ENCODE measurements around the gene UTP20.
A peak's percentile ranks its signal among the peaks of the same experiment; 100 is the strongest.
"Not testable (repeated sequence)": the region's sequence is repeated elsewhere in the genome, so short reads cannot be mapped to it uniquely, and the experiment has no call there.

UTP20 gene

DNA sequence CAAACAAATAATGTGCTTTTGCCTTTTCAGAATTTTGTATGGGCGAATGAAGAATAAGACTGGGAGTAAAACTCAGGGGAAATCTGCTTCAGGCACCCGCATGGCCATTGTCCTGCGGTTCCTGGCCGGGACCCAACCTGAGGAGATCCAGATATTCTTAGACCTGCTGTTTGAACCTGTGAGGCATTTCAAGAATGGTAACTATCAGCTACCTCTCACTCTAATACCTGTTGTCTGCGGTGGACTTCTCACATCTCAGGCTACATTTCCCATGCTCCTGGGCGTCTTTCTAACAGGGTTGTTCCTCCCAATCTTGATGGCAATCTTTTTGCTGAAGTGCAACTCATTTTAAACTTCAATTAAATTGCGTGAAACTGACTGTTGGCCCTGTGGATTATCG is 47.1 kb downstream of the UTP20 start:
- DNase-seq (ENCODE audit: low read depth, low spot score): no peak

DNA sequence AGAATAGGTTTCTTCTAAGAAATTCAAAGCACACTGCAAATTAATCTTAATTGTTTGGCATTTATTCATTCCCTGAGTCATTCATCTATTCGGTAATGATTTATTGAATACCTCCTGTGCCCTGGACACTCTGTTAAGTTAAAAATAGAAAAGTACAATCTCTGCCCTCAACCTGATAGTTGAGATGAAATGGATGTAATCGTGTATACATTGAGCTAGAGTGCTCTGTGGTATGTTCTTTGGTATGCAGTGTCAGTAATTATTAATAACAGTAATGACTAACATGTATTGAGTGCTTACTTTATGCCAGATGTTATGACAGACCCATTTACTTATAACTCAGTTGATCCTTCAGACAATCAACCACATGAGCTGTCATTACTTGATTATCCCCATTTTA is 47.6 kb downstream of the UTP20 start:
- no peak for DNase-seq (ENCODE audit: low read depth, low spot score)

DNA sequence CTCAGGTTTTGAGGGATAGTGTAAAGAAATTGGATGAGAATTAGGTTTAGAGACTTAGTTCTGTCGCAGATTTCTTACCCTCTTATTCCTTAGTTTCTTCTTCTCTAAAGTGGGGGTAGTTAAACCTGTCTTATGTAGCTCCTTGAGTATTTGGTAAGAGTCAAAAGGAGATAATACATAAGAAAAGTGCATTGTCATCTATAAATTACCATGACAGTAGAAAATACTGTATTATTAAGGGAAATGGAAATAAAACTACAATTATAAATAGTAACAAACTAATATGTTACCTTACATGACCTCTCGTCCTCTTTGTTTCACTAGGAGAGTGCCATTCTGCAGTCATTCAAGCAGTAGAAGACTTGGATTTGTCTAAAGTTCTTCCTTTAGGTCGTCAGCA is 49.0 kb downstream of the UTP20 start:
- DNase-seq (ENCODE audit: low read depth, low spot score): no peak

DNA sequence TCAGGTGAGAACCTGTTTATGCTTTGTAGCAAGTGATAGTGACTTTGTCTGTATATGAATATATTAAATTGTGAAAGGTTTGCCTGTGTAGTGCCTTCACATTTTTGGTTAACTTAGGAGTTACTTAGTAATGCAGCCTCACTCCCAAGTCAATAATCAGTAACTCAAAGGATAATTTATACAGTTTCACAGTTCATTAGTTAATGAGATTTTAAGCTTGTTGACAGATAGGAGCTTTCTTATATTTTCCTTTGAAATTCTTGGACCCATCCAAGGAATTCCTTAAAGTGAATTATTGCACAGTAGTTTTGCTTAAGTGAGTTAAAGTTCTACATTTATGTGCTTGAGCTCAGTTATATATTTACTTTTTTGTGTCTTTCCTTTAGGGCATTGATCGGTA is 50.7 kb downstream of the UTP20 start:
- DNase-seq (ENCODE audit: low read depth, low spot score): no peak

DNA sequence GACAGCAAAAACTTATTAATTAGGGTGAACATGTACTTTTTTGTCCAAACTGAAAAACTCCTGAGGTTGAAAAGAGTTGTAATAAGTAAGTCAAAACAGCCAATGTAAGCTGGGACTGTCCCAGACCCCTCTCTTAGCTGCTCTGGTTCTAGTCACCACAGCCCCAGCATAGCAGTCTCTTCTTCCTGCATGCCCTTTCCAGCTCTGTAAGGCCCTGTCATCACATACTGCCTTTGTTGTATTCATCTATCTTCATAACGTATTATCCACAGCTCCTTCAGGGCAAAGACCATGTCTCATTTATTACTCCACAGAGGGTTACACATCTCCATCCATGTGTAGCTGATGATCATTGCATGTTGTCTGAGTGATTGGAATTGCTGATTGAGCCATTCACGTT is 56.5 kb downstream of the UTP20 start:
- no peak for DNase-seq (ENCODE audit: low read depth, low spot score)

DNA sequence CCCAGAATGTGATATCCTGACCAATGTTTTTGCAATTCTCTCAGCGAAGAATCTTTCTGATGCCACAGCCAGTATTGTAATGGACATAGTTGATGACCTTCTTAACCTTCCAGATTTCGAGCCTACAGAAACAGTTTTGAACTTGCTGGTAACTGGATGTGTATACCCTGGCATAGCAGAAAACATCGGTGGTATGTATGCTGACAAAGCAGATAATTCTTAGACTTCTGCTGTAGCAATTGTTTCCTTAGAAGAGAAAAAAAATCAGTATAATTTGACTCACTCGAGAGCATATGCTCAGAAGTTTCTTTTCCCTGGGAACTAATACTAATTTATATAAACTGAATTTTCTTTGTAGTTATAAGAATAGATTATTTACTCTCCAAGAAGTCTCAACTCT is 58.2 kb downstream of the UTP20 start:
- no peak for DNase-seq (ENCODE audit: low read depth, low spot score)

DNA sequence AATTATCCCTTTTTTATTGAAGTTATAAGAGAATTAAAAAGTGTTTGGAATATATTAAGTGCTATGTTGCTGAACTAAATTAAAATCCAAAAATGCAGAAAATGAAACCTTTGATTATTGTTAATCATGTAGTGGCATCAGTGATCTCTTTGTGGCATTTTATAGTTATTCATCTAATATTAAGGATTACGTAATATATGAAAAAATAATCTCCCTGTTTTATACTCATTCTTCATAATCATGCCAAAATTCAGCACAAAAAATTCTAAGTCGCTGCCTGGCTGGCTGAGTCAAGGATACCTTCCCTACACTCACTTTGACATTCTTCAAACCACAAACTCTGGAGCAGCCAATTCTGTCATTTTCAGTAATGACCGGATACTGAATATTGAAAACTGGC is 64.0 kb downstream of the UTP20 start:
- no peak for DNase-seq (ENCODE audit: low read depth, low spot score)

DNA sequence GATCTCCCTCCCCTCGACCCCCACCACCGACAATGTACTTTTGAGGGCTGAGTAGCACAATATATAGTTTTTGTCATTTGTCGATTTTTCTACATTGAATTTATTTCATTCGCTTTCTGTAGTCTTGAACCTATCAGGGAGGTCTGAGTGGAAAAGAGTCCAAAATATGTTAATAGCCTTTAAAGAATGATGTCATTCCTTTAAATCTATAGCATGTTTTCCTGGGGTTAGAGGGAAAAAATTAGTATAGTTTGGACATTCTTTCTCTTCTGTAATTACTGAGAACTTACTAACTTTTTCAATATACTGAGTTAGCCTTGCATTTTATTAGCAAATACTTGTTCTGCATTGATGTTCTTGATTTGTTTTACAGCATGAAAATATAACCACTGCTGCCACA is 71.8 kb downstream of the UTP20 start:
- no peak for DNase-seq (ENCODE audit: low read depth, low spot score)

DNA sequence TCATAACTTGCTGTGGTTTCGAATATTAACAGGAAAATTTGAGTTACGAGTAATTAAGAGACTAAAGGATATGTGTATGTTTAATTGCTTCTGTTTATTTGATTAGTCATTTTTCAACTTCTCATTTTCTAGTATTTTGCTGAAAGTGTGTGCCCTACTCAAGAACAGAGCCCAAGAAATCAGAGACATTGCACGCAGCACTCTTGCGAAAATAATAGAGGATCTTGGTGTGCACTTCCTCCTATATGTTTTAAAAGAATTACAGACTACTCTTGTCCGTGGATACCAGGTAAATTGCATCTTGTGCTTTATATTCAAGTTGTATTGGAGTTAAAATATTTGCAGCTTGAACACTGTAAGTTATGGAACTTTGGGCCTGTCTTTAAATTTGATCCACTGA is 76.9 kb downstream of the UTP20 start:
- DNase-seq (ENCODE audit: low read depth, low spot score): no peak

DNA sequence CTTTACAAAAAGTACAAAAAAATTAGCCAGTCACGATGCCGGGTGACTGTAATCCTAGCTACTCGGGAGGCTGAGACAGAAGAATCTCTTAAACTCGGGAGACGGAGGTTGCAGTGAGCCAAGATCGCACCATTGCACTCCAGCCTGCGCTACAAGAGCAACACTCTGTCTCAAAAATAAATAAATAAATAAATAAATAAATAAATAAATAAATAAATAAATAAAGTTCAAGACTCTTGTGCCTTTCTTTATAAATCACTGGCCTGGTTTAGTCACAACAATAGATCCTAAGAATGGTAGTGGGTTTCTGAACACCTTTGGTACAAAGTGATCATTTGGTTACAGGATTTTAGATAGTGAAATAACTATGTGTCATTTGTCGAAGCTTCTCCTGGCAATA is 81.5 kb downstream of the UTP20 start:
- no peak for DNase-seq (ENCODE audit: low read depth, low spot score)

DNA sequence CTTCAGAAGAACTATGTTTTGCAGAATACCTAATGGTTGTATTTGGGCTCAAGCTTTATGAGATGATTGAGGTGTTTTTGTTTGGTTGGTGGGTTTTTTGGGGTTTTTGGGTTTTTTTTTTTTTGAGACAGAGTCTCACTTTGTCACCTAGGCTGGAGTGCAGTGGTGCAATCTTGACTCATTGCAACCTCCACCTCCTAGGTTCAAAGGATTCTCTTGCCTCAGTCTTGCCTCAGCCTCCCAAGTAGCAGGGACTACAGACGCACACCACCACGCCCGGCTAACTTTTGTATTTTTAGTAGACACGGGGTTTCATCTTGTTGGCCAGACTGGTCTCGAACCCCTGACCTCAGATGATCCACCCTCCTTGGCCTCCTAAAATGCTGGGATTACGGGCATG is 88.1 kb downstream of the UTP20 start:
- DNase-seq (ENCODE audit: low read depth, low spot score): no peak

DNA sequence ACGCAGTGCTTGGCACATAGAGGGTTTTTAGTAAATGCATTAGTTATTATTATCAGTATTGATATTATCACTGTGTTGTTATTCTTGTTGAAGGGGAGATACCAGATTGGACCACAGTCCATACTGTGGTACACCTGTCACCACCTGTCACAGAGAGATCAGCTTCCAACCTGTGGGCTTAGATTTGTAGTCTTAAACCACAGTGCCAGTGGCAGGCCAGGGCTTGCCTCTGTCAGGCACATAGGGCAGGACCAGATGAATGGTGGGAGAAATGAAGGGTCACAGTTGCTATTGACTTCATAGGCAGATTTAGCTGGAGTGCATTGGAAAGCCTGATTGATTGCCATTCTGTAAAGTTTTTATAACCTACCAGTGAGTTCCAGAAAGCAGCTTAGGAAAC is 92.5 kb downstream of the UTP20 start:
- no peak for DNase-seq (ENCODE audit: low read depth, low spot score)

DNA sequence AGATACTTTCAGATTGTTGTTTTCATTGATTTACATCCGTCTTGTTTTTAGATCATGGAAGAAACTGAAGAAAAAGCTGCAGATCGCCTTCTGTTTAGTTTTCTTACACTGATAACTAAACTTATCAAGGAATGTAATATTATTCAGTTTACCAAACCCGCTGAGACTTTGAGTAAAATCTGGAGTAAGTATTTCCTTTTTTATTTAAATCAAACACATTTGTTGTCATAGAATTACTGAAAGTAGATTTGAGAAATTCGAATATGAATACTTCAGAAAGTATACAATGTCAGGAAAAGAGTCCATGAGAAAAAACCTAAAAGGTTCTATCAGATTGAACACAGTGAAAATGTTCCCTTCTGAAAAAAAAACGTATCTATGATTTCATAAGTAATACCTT is 95.7 kb downstream of the UTP20 start:
- DNase-seq (ENCODE audit: low read depth, low spot score): no peak

DNA sequence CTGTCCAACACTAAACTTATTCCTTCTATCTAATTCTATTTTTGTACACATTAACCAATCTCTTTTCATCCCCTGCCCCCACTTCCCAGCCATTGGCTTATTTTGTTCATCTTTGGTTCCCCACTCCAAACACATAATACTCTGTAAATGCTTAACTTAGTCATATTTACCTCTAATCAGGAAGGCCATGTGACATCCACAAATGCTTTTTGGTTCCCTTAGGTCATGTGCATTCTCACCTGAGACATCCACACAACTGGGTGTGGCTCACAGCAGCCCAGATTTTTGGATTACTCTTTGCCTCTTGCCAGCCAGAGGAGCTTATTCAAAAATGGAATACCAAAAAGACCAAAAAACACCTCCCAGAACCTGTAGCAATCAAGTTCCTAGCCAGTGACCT is 99.2 kb downstream of the UTP20 start:
- DNase-seq (ENCODE audit: low read depth, low spot score): no peak

DNA sequence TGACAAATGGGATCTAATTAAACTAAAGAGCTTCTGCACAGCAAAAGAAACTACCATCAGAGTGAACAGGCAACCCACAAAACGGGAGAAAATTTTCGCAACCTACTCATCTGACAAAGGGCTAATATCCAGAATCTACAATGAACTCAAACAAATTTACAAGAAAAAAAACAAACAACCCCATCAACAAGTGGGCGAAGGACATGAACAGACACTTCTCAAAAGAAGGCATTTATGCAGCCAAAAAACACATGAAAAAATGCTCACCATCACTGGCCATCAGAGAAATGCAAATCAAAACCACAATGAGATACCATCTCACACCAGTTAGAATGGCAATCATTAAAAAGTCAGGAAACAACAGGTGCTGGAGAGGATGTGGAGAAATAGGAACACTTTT is 111.3 kb downstream of the UTP20 start:
- DNase-seq (ENCODE audit: low read depth, low spot score): not testable (repeated sequence)

DNA sequence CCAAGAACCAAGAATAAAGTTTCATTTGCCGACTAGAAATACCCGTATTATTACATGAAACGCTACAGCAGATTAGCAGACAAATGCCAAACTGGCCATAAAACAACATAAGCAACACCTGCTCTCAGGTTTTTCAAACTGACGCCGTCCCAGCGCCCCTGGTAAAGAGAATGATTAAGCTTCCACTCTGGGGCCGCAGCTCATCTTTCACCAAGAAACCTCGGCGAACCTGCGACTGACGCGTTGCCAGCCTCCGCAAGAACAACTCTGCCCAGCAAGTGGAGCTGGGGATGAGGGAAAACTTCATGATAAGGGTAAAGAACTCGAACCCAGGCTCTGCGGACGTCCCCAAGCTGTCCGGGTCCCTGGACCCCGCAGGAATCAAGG is 127.1 kb downstream of the UTP20 start:
- DNase-seq (ENCODE audit: low read depth, low spot score): no peak

DNA sequence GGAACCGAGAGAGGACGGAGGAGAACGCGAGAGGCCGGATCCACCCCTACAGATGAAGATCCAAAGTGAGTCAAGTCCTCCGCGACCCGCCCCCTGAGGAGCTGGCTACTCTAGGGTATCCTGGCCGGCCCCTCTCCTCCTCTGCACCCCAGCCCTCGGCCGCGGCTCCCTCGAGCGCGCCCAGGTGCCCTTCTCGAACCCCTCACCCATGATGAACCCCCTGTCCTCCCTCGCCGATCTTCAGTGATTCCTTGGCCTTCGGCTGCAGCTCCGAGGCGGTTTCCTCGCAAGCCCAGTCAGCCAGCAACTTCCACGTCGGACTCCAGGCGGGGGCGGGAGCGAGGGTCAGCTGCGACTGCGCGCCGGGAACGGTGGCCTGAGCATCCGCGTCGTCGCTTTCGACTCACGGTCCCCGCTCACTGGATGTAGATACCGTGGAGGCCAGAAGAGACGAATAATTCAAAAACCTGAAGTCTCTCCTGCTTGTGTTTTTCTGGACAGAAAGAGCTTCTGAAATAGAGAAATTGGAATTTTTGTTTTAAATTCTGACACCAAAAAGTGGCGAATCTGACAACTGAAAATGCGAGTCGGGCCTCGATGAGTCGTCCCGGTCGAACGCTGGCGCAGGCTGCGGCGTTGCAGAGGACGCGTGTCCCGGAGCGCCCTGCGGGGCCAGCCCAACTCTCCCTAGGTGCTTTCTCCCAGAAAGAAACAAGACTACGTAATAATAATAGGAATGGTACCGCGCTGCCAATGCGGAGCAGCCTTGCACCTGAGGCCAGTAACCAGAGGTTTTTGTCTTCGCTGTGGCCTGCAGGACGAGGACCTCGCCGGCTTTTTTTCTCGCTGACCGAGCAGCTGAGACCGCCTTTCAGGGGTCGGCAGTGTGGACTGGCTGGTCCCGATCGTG is 127.8 kb downstream of the UTP20 start, which contains the start of gene ARL1:
Gene ARL1, minus strand, starts transcription at position 337 of the 910 bp plus-strand sequence. Its CDS starts 127 bp downstream, at position 210.
- peak; percentile 90 for DNase-seq (ENCODE audit: low read depth, low spot score)

DNA sequence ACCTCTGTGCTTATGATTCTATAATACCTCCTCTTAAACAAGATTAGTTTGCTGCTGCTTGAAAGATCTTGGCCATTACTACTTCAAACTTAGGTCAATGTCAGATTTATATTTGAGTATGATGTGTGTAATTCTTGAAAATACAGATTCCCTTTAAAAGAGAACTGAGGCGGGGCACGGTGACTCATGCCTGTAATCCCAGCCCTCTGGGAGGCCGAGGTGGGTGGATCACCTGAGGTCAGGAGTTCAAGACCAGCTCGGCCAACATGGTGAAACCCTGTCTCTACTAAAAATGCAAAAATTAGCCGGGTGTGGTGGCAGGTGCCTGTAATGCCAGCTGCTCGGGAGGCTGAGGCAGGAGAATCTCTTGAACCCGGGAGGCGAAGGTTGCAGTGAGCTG is 130.3 kb downstream of the UTP20 start:
- DNase-seq (ENCODE audit: low read depth, low spot score): not testable (repeated sequence)

DNA sequence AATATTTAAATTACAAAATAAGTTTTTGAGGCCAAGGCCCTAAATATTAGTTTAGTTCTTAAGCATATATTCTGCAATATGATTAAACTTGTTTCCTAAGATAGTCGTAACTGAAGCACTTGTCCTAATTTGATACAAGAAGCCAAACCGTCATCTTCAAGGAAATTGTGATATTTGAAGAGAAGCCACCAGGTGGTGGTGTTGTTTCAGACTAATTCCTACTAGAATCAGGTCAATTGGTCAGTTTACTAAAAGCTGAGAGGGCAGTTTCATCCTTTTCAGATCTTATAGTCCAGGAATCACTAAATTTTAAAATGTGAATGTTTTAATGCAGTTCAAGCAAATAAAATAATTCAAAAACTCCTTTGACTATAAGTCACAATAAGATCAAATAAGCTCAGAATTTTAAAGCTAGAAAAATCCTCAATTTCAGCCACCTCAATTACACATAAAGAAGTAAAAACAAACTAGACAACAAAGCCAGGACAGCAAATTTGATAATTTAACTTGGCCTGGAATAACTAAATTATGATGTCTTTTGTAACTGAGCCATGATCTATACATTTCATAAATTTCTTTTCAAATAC is 134.7 kb downstream of the UTP20 start:
- peak; percentile 20 for DNase-seq (ENCODE audit: low read depth, low spot score)

DNA sequence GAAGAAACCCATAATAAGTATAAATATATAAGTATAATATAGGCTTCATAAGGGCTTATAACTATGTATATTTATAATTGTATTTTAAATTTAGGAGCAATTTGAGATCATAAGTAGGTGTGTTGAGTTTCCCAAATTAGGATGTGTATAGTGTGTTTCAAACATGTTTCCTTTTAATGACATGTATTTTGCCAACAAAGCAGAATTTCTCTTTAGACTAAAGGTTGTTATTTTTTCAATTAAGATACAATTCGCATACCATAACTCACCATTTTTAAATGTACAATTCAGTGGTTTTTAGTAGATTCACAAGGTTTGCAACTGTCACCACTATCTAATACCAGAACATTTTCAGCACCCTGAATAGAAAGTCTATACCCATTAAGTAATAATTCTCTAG is 135.3 kb downstream of the UTP20 start:
- DNase-seq (ENCODE audit: low read depth, low spot score): no peak

DNA sequence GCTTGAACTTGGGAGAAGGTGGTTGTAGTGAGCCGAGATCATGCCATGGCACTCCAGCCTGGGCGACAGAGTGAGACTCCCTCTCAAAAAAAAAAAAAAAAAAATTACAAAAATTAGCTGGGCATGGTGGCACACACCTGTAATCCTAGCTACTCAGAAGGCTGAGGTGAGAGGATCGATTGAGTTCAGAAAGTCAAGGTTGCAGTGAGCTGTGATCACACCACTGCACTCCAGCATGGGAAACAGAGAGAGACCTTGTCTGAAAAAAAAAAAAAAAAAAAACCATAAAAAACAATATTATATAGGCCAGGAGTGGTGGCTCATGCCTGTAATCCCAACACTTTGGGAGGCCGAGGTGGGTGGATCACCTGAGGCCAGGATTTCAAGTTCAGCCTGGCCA is 142.2 kb downstream of the UTP20 start:
- not testable (repeated sequence) for DNase-seq (ENCODE audit: low read depth, low spot score)

DNA sequence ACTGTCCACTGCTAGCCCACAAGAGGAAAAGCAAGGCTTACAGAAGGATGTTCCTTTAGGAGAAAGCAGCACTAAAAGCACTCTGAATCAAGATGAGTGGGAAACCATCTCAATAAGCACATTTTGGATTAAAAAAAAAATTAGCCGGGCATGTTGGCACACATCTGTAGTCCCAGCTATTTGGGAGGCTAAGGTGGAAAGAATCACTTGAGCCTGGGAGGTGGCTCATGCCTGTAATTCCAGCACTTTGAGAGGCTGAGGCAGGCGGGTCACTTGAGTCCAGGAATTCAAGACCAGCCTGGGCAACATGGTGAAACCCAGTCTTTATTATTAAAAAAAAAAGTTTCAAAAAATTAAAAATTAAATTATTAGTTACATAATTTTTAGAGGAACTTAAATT is 144.7 kb downstream of the UTP20 start:
- DNase-seq (ENCODE audit: low read depth, low spot score): no peak

DNA sequence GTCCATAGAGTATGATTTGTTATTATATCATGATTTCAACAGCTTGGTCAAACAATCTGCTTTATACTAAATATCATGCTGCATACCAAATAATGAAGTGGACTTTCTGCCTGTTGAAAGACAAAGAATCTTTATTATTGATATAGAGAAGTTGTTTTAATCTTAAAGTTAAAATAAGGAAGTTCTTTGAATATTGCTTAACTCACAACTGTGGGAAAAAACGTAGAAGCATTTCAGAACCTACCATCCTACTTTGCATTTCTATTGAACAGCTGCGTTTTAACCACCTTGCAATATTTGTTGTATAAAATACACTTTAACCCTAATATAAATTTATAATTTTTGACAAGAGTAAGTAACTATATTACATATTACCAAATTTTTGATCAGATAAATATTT is 150.6 kb downstream of the UTP20 start:
- no peak for DNase-seq (ENCODE audit: low read depth, low spot score)

Measured in ELF-1 (cell line).